Keratinocyte (primary cell): ENCODE measurements around the gene CREG2. TPM values are rescaled to one million over a fixed set of nuclear protein-coding genes. Genes with fewer than 3 reads are reported as not detected.

ENCODE experiments used
- DNase-seq: peaks from one replicate; pipeline ENCODE4 v3.0.0-alpha.2; 2011; ENCODE audit warnings: low read depth, missing footprints, low spot score
- FAIRE-seq: peaks from 2 replicates; lab custom pipeline; 2011; peaks lifted over from hg19 to GRCh38; lab: Jason Lieb, UNC
- H2AFZ ChIP-seq: 2 replicates; pipeline ENCODE4 v1.6.0; 2012; ENCODE audit warnings: low read length, control low read depth, inconsistent platforms; ENCODE audit not compliant: control insufficient read depth
- H3K27ac ChIP-seq: 2 replicates; pipeline ENCODE4 v1.5.1; 2011; ENCODE audit warnings: low read length; ENCODE audit not compliant: control insufficient read depth, insufficient read depth
- H3K27me3 ChIP-seq: 3 replicates; pipeline ENCODE4 v1.6.0; 2011; ENCODE audit warnings: low read length; ENCODE audit not compliant: control insufficient read depth, insufficient read depth; ENCODE audit errors: extremely low read depth
- H3K36me3 ChIP-seq, 2 experiments: 2 replicates in 1 of 2; 3 replicates in 1 of 2; pipeline ENCODE4 v1.5.1; 2011; ENCODE audit warnings: low read length in 2 of 2, mild to moderate bottlenecking in 1 of 2; ENCODE audit not compliant: control insufficient read depth in 2 of 2, insufficient read depth in 2 of 2; ENCODE audit errors: extremely low read depth in 1 of 2
- H3K4me1 ChIP-seq: 3 replicates; pipeline ENCODE4 v1.5.1; 2011; ENCODE audit warnings: low read length; ENCODE audit not compliant: control insufficient read depth, insufficient read depth; ENCODE audit errors: extremely low read depth
- H3K4me2 ChIP-seq: 3 replicates; pipeline ENCODE4 v1.6.0; 2011; ENCODE audit warnings: low read depth, low read length; ENCODE audit not compliant: control insufficient read depth, insufficient read depth; ENCODE audit errors: extremely low read depth
- H3K4me3 ChIP-seq, 3 experiments: fragments of 200-600 bp in 1 of 3; sonication (generic) in 1 of 3; 2 replicates in 2 of 3; 3 replicates in 1 of 3; pipeline ENCODE4 v1.5.1; 2011 to 2016; ENCODE audit warnings: low read length in 3 of 3, mild to moderate bottlenecking in 3 of 3, control low read depth in 2 of 3, inconsistent platforms in 1 of 3, low read depth in 1 of 3, mixed read lengths in 1 of 3, mixed run types in 1 of 3, moderate library complexity in 1 of 3; ENCODE audit not compliant: control insufficient read depth in 2 of 3, insufficient read depth in 2 of 3; ENCODE audit errors: extremely low read depth in 1 of 3
- H3K79me2 ChIP-seq: 2 replicates; pipeline ENCODE4 v1.6.0; 2012; ENCODE audit warnings: low read length; ENCODE audit not compliant: control insufficient read depth, insufficient read depth
- H3K9ac ChIP-seq: 3 replicates; pipeline ENCODE4 v1.6.0; 2011; ENCODE audit warnings: low read length; ENCODE audit not compliant: control insufficient read depth, insufficient read depth; ENCODE audit errors: extremely low read depth
- H3K9me1 ChIP-seq: 3 replicates; pipeline ENCODE4 v1.6.0; 2011; ENCODE audit warnings: low read length; ENCODE audit not compliant: control insufficient read depth, insufficient read depth; ENCODE audit errors: extremely low read depth
- H3K9me3 ChIP-seq: 2 replicates; pipeline ENCODE4 v1.5.1; 2012; ENCODE audit warnings: low read depth, low read length; ENCODE audit not compliant: control insufficient read depth
- H4K20me1 ChIP-seq: 3 replicates; pipeline ENCODE4 v1.6.0; 2011; ENCODE audit warnings: low read length; ENCODE audit not compliant: control insufficient read depth, insufficient read depth; ENCODE audit errors: extremely low read depth
- EZH2 ChIP-seq: IDR thresholded peaks from one replicate; pipeline ENCODE4 v1.6.1; 2012; ENCODE audit warnings: inconsistent platforms, mild to moderate bottlenecking, low read length, moderate library complexity
- dilution Hi-C: fragments of 300-500 bp; cut with MboI; formaldehyde crosslinking; loops from one replicate; pipeline ENCODE4 v1.7.0; 2020; ENCODE audit warnings: low sequenced_read_pairs; ENCODE audit not compliant: extremely low pct_ligation_motif_present
- polyA plus RNA-seq, 5 experiments: library from polyadenylated mRNA; depleted of rRNA in 3 of 5; stranded (reverse) in 3 of 5; stranded (forward) in 1 of 5; unstranded in 1 of 5; fragments of >200 nt; gene quantifications; 1 replicate in 1 of 5; 2 replicates in 3 of 5; 3 replicates in 1 of 5; pipeline versions ENCODE4 v1.2.1 to v1.2.3, GENCODE V29; 2011 to 2012; ENCODE audit warnings: missing spikeins in 2 of 5, low read depth in 1 of 5, low replicate concordance in 1 of 5
- TF ChIP-seq, protein P1 (sequence below), 3 experiments: IDR thresholded peaks in 1 of 3; conservative IDR thresholded peaks in 1 of 3; optimal IDR thresholded peaks in 1 of 3; 2 replicates in 2 of 3; 3 replicates in 1 of 3; pipeline versions ENCODE3 to v1.5.1; 2011; ENCODE audit warnings: low read length in 3 of 3, mild to moderate bottlenecking in 3 of 3, moderate library complexity in 2 of 3, control low read depth in 1 of 3, inconsistent platforms in 1 of 3; ENCODE audit not compliant: insufficient read depth in 2 of 3; ENCODE audit errors: extremely low read depth in 1 of 3

Gene CREG2
- polyA plus RNA-seq, 1 donor (not counting 4 experiments of a cell fraction or from before 2014, with no cell fraction given): 1.7 TPM

DNA sequence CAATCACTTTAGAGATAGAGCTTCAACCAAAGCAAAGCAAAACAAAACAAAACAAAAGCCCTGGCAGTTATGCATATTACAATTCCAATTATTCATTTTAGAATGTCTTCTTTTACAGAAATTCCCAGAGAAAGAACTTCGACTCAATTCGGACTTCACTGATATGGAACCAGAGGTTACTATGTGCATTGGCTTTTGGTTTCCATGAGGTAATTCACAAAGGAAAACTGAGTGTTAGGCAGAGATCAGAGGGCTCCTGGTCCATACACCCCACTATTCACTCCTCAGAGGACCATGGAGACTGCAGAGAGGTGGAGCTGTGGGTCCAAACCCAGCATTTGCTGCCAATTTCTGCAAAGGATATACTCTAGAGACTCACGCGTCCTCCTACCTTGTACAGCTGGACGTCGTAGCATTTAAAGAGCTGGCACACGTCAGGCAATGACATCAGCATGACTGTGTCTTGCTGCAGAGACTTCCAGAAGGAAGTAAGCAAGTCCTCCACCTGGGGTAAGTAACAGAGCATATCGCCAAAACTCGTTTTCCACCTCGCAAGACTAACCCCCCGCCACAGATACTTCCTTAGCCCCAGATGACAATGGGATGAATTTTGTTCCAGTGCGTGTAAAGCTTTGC, 31.3 kb upstream of the CREG2 start:
- Histone ChIP-seq H3K79me2 (no peaks in the 10 kb centered on the region), H3K4me3 (no peak overlapping the region), H3K9ac (no peak overlapping the region), H3K4me2 (no peak overlapping the region), H3K9me1 (no peaks in the 10 kb centered on the region), H3K27ac (no peak overlapping the region), H4K20me1 (no peaks in the 10 kb centered on the region), H3K4me1 (no peaks in the 10 kb centered on the region), H2AFZ (no peak overlapping the region), H3K27me3 (no peaks in the 10 kb centered on the region), H3K9me3 (no peaks in the 10 kb centered on the region), H3K36me3 (no peaks in the 10 kb centered on the region)
- FAIRE-seq: no peak
- dilution Hi-C loops: no loop called here
- TF ChIP-seq EZH2: no peak
- TF ChIP-seq, protein P1, sequence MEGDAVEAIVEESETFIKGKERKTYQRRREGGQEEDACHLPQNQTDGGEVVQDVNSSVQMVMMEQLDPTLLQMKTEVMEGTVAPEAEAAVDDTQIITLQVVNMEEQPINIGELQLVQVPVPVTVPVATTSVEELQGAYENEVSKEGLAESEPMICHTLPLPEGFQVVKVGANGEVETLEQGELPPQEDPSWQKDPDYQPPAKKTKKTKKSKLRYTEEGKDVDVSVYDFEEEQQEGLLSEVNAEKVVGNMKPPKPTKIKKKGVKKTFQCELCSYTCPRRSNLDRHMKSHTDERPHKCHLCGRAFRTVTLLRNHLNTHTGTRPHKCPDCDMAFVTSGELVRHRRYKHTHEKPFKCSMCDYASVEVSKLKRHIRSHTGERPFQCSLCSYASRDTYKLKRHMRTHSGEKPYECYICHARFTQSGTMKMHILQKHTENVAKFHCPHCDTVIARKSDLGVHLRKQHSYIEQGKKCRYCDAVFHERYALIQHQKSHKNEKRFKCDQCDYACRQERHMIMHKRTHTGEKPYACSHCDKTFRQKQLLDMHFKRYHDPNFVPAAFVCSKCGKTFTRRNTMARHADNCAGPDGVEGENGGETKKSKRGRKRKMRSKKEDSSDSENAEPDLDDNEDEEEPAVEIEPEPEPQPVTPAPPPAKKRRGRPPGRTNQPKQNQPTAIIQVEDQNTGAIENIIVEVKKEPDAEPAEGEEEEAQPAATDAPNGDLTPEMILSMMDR (optimal IDR thresholded peaks at IDR 0.05 in 1 of 3, IDR thresholded peaks at IDR 0.05 in 1 of 3, conservative IDR thresholded peaks at IDR 0.05 in 1 of 3; ENCODE audit: extremely low read depth in 1 of 3, insufficient read depth in 2 of 3, low read length in 3 of 3): no peak
- DNase-seq: no peak

DNA sequence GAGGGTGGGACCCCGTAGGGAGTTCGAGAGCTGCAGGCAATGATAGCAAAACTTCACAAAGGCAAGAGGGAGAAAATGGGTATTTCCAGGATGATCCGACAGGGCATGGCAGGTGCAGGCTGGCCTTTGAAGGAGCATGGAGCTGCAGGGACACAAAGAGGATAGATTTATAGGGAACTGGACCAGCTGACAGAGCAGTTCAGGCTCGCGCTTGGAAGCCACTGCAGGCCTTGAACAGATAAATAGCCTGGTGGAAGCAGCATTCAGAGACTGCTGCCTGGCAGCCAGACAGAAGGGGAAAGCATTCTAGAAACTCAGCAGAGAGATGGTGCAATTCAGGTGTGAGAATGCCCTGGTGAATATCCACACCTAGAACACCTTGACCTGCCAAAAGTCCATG, 29.3 kb upstream of the CREG2 start:
- Histone ChIP-seq H4K20me1 (no peaks in the 10 kb centered on the region), H3K4me3 (no peak overlapping the region), H3K4me2 (no peak overlapping the region), H3K9ac (no peak overlapping the region), H3K27me3 (no peaks in the 10 kb centered on the region), H3K36me3 (no peaks in the 10 kb centered on the region), H3K9me1 (no peaks in the 10 kb centered on the region), H3K4me1 (no peaks in the 10 kb centered on the region), H3K79me2 (no peaks in the 10 kb centered on the region), H3K9me3 (no peaks in the 10 kb centered on the region), H3K27ac (no peak overlapping the region), H2AFZ (no peak overlapping the region)
- dilution Hi-C loops: no loop called here
- FAIRE-seq (no peak), DNase-seq (no peak)
- TF ChIP-seq, protein P1 (optimal IDR thresholded peaks at IDR 0.05 in 1 of 3, IDR thresholded peaks at IDR 0.05 in 1 of 3, conservative IDR thresholded peaks at IDR 0.05 in 1 of 3; ENCODE audit: extremely low read depth in 1 of 3, insufficient read depth in 2 of 3, low read length in 3 of 3): no peak
- no peak for TF ChIP-seq EZH2
